Vagina (tissue), 2 donors: ENCODE results near the gene PBX1. TPM values are rescaled to one million over a fixed set of nuclear protein-coding genes. Genes with fewer than 3 reads are reported as not detected.

Experiments
- DNase-seq, 2 donors: peaks; one replicate each; pipeline ENCODE4 v3.0.0-alpha.2; 2017; ENCODE audit errors: extremely low spot score in 2 of 2
- H3K27ac ChIP-seq: fragments of 200-600 bp; sonication (generic); one replicate; pipeline ENCODE4 v1.5.1; 2019
- H3K27me3 ChIP-seq: fragments of 200-600 bp; sonication (generic); one replicate; pipeline ENCODE4 v1.5.1; 2019
- H3K36me3 ChIP-seq, 2 donors: fragments of 200-600 bp; sonication (generic); one replicate each; pipeline ENCODE4 v1.5.1; 2017 to 2019
- H3K4me1 ChIP-seq: fragments of 200-600 bp; sonication (generic); one replicate; pipeline ENCODE4 v1.5.1; 2019
- H3K4me3 ChIP-seq, 2 donors: fragments of 200-600 bp; sonication (generic); 1 replicate in 1 of 2; 2 replicates in 1 of 2; pipeline ENCODE4 v1.5.1; 2016 to 2019
- H3K9me3 ChIP-seq: fragments of 200-600 bp; sonication (generic); one replicate; pipeline ENCODE4 v1.5.1; 2019
- CTCF ChIP-seq, 3 experiments: fragments of 450-650 bp in 2 of 3; fragments of 200-600 bp in 1 of 3; sonication (generic) in 1 of 3; IDR thresholded peaks; one replicate each; pipeline ENCODE4 v1.5.1; 2017 to 2019; ENCODE audit warnings: antibody characterized with exemption in 3 of 3, mild to moderate bottlenecking in 2 of 3, moderate library complexity in 2 of 3
- POLR2A ChIP-seq, 2 donors: fragments of 450-650 bp; IDR thresholded peaks; one replicate each; pipeline ENCODE4 v1.6.1; 2017; ENCODE audit warnings: antibody characterized with exemption in 2 of 2, mild to moderate bottlenecking in 2 of 2, moderate library complexity in 2 of 2
- POLR2AphosphoS5 ChIP-seq, 2 donors: sonication (generic); formaldehyde crosslinking; IDR thresholded peaks; one replicate each; pipeline ENCODE4 v1.9.0; 2017; ENCODE audit warnings: antibody characterized with exemption in 2 of 2, mild to moderate bottlenecking in 2 of 2, low read depth in 1 of 2; ENCODE audit not compliant: insufficient read depth in 1 of 2
- intact Hi-C: fragments of 100-400 bp; cut with DNase I; formaldehyde crosslinking; loops from one replicate; pipeline ENCODE4 v1.15.1; 2023
- total RNA-seq: library from RNA; depleted of rRNA; stranded (reverse); fragments of >200 nt; gene quantifications from one replicate; pipeline ENCODE4 v1.2.3, GENCODE V29; 2016

PBX1 gene
- total RNA-seq, 1 donor from 2014 or later, result 69.0 TPM

GRCh38 chr1:164577291-164577690 is 18.3 kb downstream of the PBX1 start:
- H3K36me3 ChIP-seq, result no peaks in the 10 kb centered on the region
- no peaks in the 10 kb centered on the region for H3K27me3 ChIP-seq
- no peaks in the 10 kb centered on the region for H3K9me3 ChIP-seq
- H3K4me3 ChIP-seq, result peak overlapping the region; percentile 40 to 44
- H3K27ac ChIP-seq, result peak overlapping the region; percentile 82
- H3K4me1 ChIP-seq, result peaks cover 77% of the 10 kb centered on the region
- intact Hi-C loops, result loop anchor here (2.0 kb wide), 1 partner anchor 14 kb away; no protein-coding TSS in a partner anchor
- TF ChIP-seq POLR2AphosphoS5 (IDR thresholded peaks at IDR 0.05; ENCODE audit: insufficient read depth in 1 of 2, low read depth in 1 of 2) (no peak), CTCF (IDR thresholded peaks at IDR 0.05) (no peak), POLR2A (IDR thresholded peaks at IDR 0.05) (no peak)
- no peak for DNase-seq

GRCh38 chr1:164578479-164579200 is 19.7 kb downstream of the PBX1 start:
- H3K9me3 ChIP-seq, result no peaks in the 10 kb centered on the region
- intact Hi-C loops, result no loop called here
- TF ChIP-seq CTCF (IDR thresholded peaks at IDR 0.05) (no peak), POLR2AphosphoS5 (IDR thresholded peaks at IDR 0.05; ENCODE audit: insufficient read depth in 1 of 2, low read depth in 1 of 2) (no peak), POLR2A (IDR thresholded peaks at IDR 0.05) (no peak)
- no peak for DNase-seq
- peaks cover 77% of the 10 kb centered on the region for H3K4me1 ChIP-seq
- H3K4me3 ChIP-seq, result no peak overlapping the region
- no peaks in the 10 kb centered on the region for H3K27me3 ChIP-seq
- H3K36me3 ChIP-seq, result no peaks in the 10 kb centered on the region
- peak overlapping the region; percentile 82 for H3K27ac ChIP-seq

- H3K27ac ChIP-seq, result peak overlapping the region; percentile 82
- peaks cover 77% of the 10 kb centered on the region for H3K4me1 ChIP-seq
- H3K4me3 ChIP-seq, result peak overlapping the region in 1 of 2 donors; percentile 2
- H3K27me3 ChIP-seq, result no peaks in the 10 kb centered on the region
- intact Hi-C loops, result no loop called here
- TF ChIP-seq POLR2AphosphoS5 (IDR thresholded peaks at IDR 0.05; ENCODE audit: insufficient read depth in 1 of 2, low read depth in 1 of 2), result no peak
- no peak for TF ChIP-seq CTCF (IDR thresholded peaks at IDR 0.05)
- no peak for TF ChIP-seq POLR2A (IDR thresholded peaks at IDR 0.05)
- DNase-seq, result no peak
- H3K9me3 ChIP-seq, result no peaks in the 10 kb centered on the region
- no peaks in the 10 kb centered on the region for H3K36me3 ChIP-seq
Measured at GRCh38 chr1:164579381-164579780, 20.4 kb downstream of the PBX1 start.

GRCh38 chr1:164581762-164582161 is 22.8 kb downstream of the PBX1 start:
- intact Hi-C loops, result no loop called here
- no peak overlapping the region for H3K27ac ChIP-seq
- DNase-seq, result no peak
- H3K36me3 ChIP-seq, result no peaks in the 10 kb centered on the region
- H3K4me3 ChIP-seq, result no peak overlapping the region
- H3K9me3 ChIP-seq, result no peaks in the 10 kb centered on the region
- H3K4me1 ChIP-seq, result peaks cover 77% of the 10 kb centered on the region
- no peaks in the 10 kb centered on the region for H3K27me3 ChIP-seq
- TF ChIP-seq POLR2A (IDR thresholded peaks at IDR 0.05) (no peak), POLR2AphosphoS5 (IDR thresholded peaks at IDR 0.05; ENCODE audit: insufficient read depth in 1 of 2, low read depth in 1 of 2) (no peak), CTCF (IDR thresholded peaks at IDR 0.05) (no peak)

- Histone ChIP-seq H3K4me1 (peaks cover 80% of the 10 kb centered on the region), H3K4me3 (no peak overlapping the region), H3K27me3 (no peaks in the 10 kb centered on the region), H3K36me3 (no peaks in the 10 kb centered on the region), H3K27ac (no peak overlapping the region), H3K9me3 (no peaks in the 10 kb centered on the region)
- TF ChIP-seq POLR2AphosphoS5 (IDR thresholded peaks at IDR 0.05; ENCODE audit: insufficient read depth in 1 of 2, low read depth in 1 of 2), result no peak
- no peak for TF ChIP-seq CTCF (IDR thresholded peaks at IDR 0.05)
- no peak for DNase-seq
- intact Hi-C loops, result no loop called here
Measured at GRCh38 chr1:164583196-164583595, 24.2 kb downstream of the PBX1 start.
